GM23338 (cell line): ENCODE results near the gene IQGAP2. TPM values are rescaled to one million over a fixed set of nuclear protein-coding genes. Genes with fewer than 3 reads are reported as not detected.

Experiments
- ATAC-seq: fragments of 200-7000 bp; cut with Tn5 transposase; 3 replicates; pipeline ENCODE4 v1.9.1; 2020
- DNase-seq: peaks from one replicate; pipeline ENCODE4 v3.0.0-alpha.2; 2015; ENCODE audit warnings: low spot score
- H2AFZ ChIP-seq: fragments of 200-600 bp; sonication (generic); 2 replicates; pipeline ENCODE4 v1.8.0; 2016; ENCODE audit warnings: antibody characterized with exemption, mild to moderate bottlenecking, moderate library complexity
- H3F3A ChIP-seq: fragments of 200-600 bp; sonication (generic); replicated peaks from 2 replicates; pipeline ENCODE4 v1.8.0; 2017; ENCODE audit warnings: antibody characterized with exemption, mixed run types, low read depth
- H3K27ac ChIP-seq: fragments of 200-600 bp; sonication (generic); 2 replicates; pipeline ENCODE4 v1.6.1; 2016; ENCODE audit warnings: low read depth
- H3K27me3 ChIP-seq: fragments of 200-600 bp; sonication (generic); 2 replicates; pipeline ENCODE4 v1.8.0; 2016; ENCODE audit warnings: mild to moderate bottlenecking, mixed run types, moderate library complexity; ENCODE audit not compliant: insufficient read depth
- H3K36me3 ChIP-seq: fragments of 200-600 bp; sonication (generic); 2 replicates; pipeline ENCODE4 v1.8.0; 2016; ENCODE audit warnings: mild to moderate bottlenecking; ENCODE audit not compliant: insufficient read depth
- H3K4me1 ChIP-seq: fragments of 200-600 bp; sonication (generic); 2 replicates; pipeline ENCODE4 v1.8.0; 2016; ENCODE audit warnings: mild to moderate bottlenecking, moderate library complexity; ENCODE audit not compliant: insufficient read depth
- H3K4me2 ChIP-seq: fragments of 200-600 bp; sonication (generic); 2 replicates; pipeline ENCODE4 v1.7.1; 2017; ENCODE audit warnings: mixed run types
- H3K4me3 ChIP-seq: fragments of 200-600 bp; sonication (generic); 2 replicates; pipeline ENCODE4 v1.6.1; 2016; ENCODE audit warnings: mixed run types
- H3K79me2 ChIP-seq: fragments of 200-600 bp; sonication (generic); replicated peaks from 2 replicates; pipeline ENCODE4 v1.8.0; 2017; ENCODE audit warnings: mild to moderate bottlenecking; ENCODE audit not compliant: insufficient read depth
- H3K9me2 ChIP-seq: fragments of 200-600 bp; sonication (generic); 2 replicates; pipeline ENCODE4 v1.8.0; 2017; ENCODE audit not compliant: insufficient read depth
- H4K20me1 ChIP-seq: fragments of 200-600 bp; sonication (generic); replicated peaks from 2 replicates; pipeline ENCODE4 v1.8.0; 2017; ENCODE audit warnings: mild to moderate bottlenecking; ENCODE audit not compliant: insufficient read depth
- H3K27ac Mint-ChIP-seq: 2 replicates; pipeline ENCODE4 v1.8.0; 2020; ENCODE audit warnings: inconsistent platforms, mild to moderate bottlenecking, moderate library complexity, mixed read lengths
- H3K27me3 Mint-ChIP-seq: 3 replicates; pipeline ENCODE4 v1.8.0; 2022; ENCODE audit warnings: low read depth, mild to moderate bottlenecking, moderate library complexity, mixed read lengths, inconsistent platforms; ENCODE audit not compliant: insufficient read depth, poor library complexity
- H3K36me3 Mint-ChIP-seq: 3 replicates; pipeline ENCODE4 v1.8.0; 2021; ENCODE audit warnings: low read depth, mild to moderate bottlenecking, inconsistent platforms, moderate library complexity, mixed read lengths
- H3K4me1 Mint-ChIP-seq: 3 replicates; pipeline ENCODE4 v1.8.0; 2020; ENCODE audit warnings: mild to moderate bottlenecking, inconsistent platforms, mixed read lengths
- H3K4me3 Mint-ChIP-seq: 3 replicates; pipeline ENCODE4 v1.8.0; 2021; ENCODE audit warnings: moderate library complexity, mild to moderate bottlenecking, inconsistent platforms, mixed read lengths
- H3K9me3 Mint-ChIP-seq: 3 replicates; pipeline ENCODE4 v1.8.0; 2020; ENCODE audit warnings: moderate library complexity, mild to moderate bottlenecking, inconsistent platforms, mixed read lengths
- CREB1 ChIP-seq: fragments of 250-450 bp; sonication (Bioruptor Pico); IDR thresholded peaks from 2 replicates; pipeline ENCODE4 v1.5.0; 2020; ENCODE audit warnings: low read depth, mild to moderate bottlenecking, moderate library complexity
- EZH2 ChIP-seq: fragments of 200-600 bp; sonication (generic); IDR thresholded peaks from one replicate; pipeline ENCODE4 v1.8.0; 2017; ENCODE audit warnings: antibody characterized with exemption, mild to moderate bottlenecking, low read depth; ENCODE audit not compliant: unreplicated experiment
- EZH2phosphoT487 ChIP-seq: fragments of 200-600 bp; sonication (generic); IDR thresholded peaks from one replicate; pipeline ENCODE4 v1.8.1; 2018; ENCODE audit warnings: antibody characterized with exemption; ENCODE audit not compliant: unreplicated experiment
- JUNB ChIP-seq: IDR thresholded peaks from one replicate; pipeline ENCODE4 v1.6.1; 2016; ENCODE audit warnings: antibody characterized with exemption; ENCODE audit not compliant: unreplicated experiment
- NANOG ChIP-seq: IDR thresholded peaks from 2 replicates; pipeline ENCODE4 v1.6.1; 2016; ENCODE audit warnings: antibody characterized with exemption, borderline replicate concordance
- POLR2AphosphoS5 ChIP-seq: IDR thresholded peaks from 2 replicates; pipeline ENCODE4 v1.6.1; 2016; ENCODE audit warnings: antibody characterized with exemption, low read depth
- STAT1 ChIP-seq: IDR thresholded peaks from one replicate; pipeline ENCODE4 v1.6.1; 2016; ENCODE audit warnings: antibody characterized with exemption; ENCODE audit not compliant: unreplicated experiment
- ZNF114 ChIP-seq: fragments of 250-450 bp; sonication (Bioruptor Pico); IDR thresholded peaks from 2 replicates; pipeline ENCODE4 v1.5.0; 2020; ENCODE audit warnings: mild to moderate bottlenecking, moderate library complexity
- ZNF331 ChIP-seq: fragments of 250-450 bp; sonication (Bioruptor Pico); IDR thresholded peaks from 2 replicates; pipeline ENCODE4 v1.5.0; 2020; ENCODE audit warnings: low read depth, mild to moderate bottlenecking, moderate library complexity
- polyA plus RNA-seq: library from polyadenylated mRNA; unstranded; fragments of >200 nt; fragmentation: Nextera tagmentation; extraction: Ambion mirVana; gene quantifications from 2 replicates; pipeline ENCODE4 v1.2.1, GENCODE V29; 2016
- total RNA-seq: library from RNA; depleted of rRNA; stranded (reverse); fragments of >200 nt; shearing (Covaris generic); gene quantifications from 2 replicates; pipeline ENCODE4 v1.2.3, GENCODE V29; 2014
- TF ChIP-seq, protein P1 (sequence below): IDR thresholded peaks from 2 replicates; pipeline ENCODE4 v1.6.1; 2016; ENCODE audit warnings: antibody characterized with exemption
- TF ChIP-seq, protein P2 (sequence below): IDR thresholded peaks from one replicate; pipeline ENCODE4 v1.6.1; 2018; ENCODE audit warnings: antibody characterized with exemption; ENCODE audit not compliant: unreplicated experiment
- TF ChIP-seq, protein P3 (sequence below): fragments of 250-450 bp; sonication (Bioruptor Pico); IDR thresholded peaks from 2 replicates; pipeline ENCODE4 v1.5.0; 2020; ENCODE audit warnings: mild to moderate bottlenecking, moderate library complexity

IQGAP2 gene
- total and polyA plus RNA-seq, 2 experiments from 2014 or later = 60.0 to 86.5 TPM

DNA sequence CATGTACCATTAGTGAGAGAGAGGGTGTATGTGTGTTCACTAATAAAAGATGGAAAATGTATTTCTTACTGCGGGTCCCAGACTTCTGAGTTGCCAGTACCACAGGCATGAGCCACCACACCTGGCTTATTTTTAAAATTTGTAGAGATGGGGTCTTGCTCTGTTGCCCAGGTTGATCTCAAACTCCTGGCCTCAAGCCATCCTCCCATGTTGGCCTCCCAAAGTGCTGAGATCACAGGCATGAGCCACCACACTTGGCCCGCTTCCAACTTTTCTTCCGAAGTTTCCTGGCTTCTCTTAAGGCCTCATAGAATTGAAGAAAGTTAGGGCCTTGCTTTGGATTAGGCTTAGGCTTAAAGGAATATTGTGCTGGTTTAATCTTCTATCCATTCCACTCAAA lies 260.5 kb downstream of the IQGAP2 start:
- no peaks in the 10 kb centered on the region for H3K36me3 Mint-ChIP-seq

More for the DNA sequence above, 260.5 kb downstream of the IQGAP2 start:
- Histone ChIP-seq H3K4me1 (no peaks in the 10 kb centered on the region), H4K20me1 (no peaks in the 10 kb centered on the region), H3K9me2 (no peaks in the 10 kb centered on the region), H3K4me2 (no peak overlapping the region), H3K79me2 (no peaks in the 10 kb centered on the region), H3K27me3 (no peaks in the 10 kb centered on the region), H3K4me3 (no peak overlapping the region), H3K27ac (no peak overlapping the region), H3K36me3 (no peaks in the 10 kb centered on the region), H2AFZ (no peak overlapping the region), H3F3A (no peaks in the 10 kb centered on the region)
- TF ChIP-seq STAT1 (no peak), POLR2AphosphoS5 (no peak), ZNF114 (CRISPR knock-in tag) (no peak), NANOG (no peak), EZH2phosphoT487 (no peak), EZH2 (no peak), ZNF331 (no peak), CREB1 (CRISPR knock-in tag) (no peak), JUNB (no peak)
- TF ChIP-seq, protein P1, sequence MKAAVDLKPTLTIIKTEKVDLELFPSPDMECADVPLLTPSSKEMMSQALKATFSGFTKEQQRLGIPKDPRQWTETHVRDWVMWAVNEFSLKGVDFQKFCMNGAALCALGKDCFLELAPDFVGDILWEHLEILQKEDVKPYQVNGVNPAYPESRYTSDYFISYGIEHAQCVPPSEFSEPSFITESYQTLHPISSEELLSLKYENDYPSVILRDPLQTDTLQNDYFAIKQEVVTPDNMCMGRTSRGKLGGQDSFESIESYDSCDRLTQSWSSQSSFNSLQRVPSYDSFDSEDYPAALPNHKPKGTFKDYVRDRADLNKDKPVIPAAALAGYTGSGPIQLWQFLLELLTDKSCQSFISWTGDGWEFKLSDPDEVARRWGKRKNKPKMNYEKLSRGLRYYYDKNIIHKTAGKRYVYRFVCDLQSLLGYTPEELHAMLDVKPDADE = no peak
- TF ChIP-seq, protein P2, sequence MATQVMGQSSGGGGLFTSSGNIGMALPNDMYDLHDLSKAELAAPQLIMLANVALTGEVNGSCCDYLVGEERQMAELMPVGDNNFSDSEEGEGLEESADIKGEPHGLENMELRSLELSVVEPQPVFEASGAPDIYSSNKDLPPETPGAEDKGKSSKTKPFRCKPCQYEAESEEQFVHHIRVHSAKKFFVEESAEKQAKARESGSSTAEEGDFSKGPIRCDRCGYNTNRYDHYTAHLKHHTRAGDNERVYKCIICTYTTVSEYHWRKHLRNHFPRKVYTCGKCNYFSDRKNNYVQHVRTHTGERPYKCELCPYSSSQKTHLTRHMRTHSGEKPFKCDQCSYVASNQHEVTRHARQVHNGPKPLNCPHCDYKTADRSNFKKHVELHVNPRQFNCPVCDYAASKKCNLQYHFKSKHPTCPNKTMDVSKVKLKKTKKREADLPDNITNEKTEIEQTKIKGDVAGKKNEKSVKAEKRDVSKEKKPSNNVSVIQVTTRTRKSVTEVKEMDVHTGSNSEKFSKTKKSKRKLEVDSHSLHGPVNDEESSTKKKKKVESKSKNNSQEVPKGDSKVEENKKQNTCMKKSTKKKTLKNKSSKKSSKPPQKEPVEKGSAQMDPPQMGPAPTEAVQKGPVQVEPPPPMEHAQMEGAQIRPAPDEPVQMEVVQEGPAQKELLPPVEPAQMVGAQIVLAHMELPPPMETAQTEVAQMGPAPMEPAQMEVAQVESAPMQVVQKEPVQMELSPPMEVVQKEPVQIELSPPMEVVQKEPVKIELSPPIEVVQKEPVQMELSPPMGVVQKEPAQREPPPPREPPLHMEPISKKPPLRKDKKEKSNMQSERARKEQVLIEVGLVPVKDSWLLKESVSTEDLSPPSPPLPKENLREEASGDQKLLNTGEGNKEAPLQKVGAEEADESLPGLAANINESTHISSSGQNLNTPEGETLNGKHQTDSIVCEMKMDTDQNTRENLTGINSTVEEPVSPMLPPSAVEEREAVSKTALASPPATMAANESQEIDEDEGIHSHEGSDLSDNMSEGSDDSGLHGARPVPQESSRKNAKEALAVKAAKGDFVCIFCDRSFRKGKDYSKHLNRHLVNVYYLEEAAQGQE = no peak
- TF ChIP-seq, protein P3, sequence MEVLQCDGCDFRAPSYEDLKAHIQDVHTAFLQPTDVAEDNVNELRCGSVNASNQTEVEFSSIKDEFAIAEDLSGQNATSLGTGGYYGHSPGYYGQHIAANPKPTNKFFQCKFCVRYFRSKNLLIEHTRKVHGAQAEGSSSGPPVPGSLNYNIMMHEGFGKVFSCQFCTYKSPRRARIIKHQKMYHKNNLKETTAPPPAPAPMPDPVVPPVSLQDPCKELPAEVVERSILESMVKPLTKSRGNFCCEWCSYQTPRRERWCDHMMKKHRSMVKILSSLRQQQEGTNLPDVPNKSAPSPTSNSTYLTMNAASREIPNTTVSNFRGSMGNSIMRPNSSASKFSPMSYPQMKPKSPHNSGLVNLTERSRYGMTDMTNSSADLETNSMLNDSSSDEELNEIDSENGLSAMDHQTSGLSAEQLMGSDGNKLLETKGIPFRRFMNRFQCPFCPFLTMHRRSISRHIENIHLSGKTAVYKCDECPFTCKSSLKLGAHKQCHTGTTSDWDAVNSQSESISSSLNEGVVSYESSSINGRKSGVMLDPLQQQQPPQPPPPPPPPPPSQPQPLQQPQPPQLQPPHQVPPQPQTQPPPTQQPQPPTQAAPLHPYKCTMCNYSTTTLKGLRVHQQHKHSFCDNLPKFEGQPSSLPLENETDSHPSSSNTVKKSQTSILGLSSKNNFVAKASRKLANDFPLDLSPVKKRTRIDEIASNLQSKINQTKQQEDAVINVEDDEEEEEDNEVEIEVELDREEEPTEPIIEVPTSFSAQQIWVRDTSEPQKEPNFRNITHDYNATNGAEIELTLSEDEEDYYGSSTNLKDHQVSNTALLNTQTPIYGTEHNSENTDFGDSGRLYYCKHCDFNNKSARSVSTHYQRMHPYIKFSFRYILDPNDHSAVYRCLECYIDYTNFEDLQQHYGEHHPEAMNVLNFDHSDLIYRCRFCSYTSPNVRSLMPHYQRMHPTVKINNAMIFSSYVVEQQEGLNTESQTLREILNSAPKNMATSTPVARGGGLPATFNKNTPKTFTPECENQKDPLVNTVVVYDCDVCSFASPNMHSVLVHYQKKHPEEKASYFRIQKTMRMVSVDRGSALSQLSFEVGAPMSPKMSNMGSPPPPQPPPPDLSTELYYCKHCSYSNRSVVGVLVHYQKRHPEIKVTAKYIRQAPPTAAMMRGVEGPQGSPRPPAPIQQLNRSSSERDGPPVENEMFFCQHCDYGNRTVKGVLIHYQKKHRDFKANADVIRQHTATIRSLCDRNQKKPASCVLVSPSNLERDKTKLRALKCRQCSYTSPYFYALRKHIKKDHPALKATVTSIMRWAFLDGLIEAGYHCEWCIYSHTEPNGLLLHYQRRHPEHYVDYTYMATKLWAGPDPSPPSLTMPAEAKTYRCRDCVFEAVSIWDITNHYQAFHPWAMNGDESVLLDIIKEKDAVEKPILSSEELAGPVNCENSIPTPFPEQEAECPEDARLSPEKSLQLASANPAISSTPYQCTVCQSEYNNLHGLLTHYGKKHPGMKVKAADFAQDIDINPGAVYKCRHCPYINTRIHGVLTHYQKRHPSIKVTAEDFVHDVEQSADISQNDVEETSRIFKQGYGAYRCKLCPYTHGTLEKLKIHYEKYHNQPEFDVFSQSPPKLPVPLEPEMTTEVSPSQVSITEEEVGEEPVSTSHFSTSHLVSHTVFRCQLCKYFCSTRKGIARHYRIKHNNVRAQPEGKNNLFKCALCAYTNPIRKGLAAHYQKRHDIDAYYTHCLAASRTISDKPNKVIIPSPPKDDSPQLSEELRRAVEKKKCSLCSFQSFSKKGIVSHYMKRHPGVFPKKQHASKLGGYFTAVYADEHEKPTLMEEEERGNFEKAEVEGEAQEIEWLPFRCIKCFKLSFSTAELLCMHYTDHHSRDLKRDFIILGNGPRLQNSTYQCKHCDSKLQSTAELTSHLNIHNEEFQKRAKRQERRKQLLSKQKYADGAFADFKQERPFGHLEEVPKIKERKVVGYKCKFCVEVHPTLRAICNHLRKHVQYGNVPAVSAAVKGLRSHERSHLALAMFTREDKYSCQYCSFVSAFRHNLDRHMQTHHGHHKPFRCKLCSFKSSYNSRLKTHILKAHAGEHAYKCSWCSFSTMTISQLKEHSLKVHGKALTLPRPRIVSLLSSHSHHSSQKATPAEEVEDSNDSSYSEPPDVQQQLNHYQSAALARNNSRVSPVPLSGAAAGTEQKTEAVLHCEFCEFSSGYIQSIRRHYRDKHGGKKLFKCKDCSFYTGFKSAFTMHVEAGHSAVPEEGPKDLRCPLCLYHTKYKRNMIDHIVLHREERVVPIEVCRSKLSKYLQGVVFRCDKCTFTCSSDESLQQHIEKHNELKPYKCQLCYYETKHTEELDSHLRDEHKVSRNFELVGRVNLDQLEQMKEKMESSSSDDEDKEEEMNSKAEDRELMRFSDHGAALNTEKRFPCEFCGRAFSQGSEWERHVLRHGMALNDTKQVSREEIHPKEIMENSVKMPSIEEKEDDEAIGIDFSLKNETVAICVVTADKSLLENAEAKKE = no peak
- DNase-seq (no peak), ATAC-seq (no peak)
- Mint-ChIP-seq H3K4me3 (no peak overlapping the region), H3K27ac (no peak overlapping the region), H3K27me3 (no peaks in the 10 kb centered on the region), H3K9me3 (no peaks in the 10 kb centered on the region), H3K4me1 (peaks cover 4% of the 10 kb centered on the region; the same call in 2 of the 3 replicates)
